Neural cell (in vitro differentiated cells): Measurements from ENCODE around the gene C9orf57.
"Not testable (repeated sequence)": the region's sequence is repeated elsewhere in the genome, so short reads cannot be mapped to it uniquely, and the experiment has no call there.

Experiments used
- CTCF ChIP-seq: fragments of 450-650 bp; IDR thresholded peaks from 2 replicates; pipeline ENCODE4 v1.5.1; 2014; ENCODE audit warnings: antibody characterized with exemption, mild to moderate bottlenecking, moderate library complexity; ENCODE audit not compliant: poor library complexity, severe bottlenecking
- EP300 ChIP-seq: fragments of 450-650 bp; conservative IDR thresholded peaks from 2 replicates; pipeline ENCODE4 v1.6.1; 2014; ENCODE audit warnings: antibody characterized with exemption, mild to moderate bottlenecking, moderate library complexity; ENCODE audit not compliant: poor library complexity, severe bottlenecking
- EZH2 ChIP-seq: fragments of 200-600, 300-800 bp; shearing (Covaris generic), sonication (generic); IDR thresholded peaks from 2 replicates; pipeline ENCODE4 v1.6.1; 2014; ENCODE audit warnings: antibody characterized with exemption, low read length, borderline replicate concordance, mild to moderate bottlenecking; ENCODE audit not compliant: insufficient read depth, poor library complexity, severe bottlenecking
- POLR2AphosphoS5 ChIP-seq: IDR thresholded peaks from 2 replicates; pipeline ENCODE4 v1.6.1; 2012
- RAD21 ChIP-seq: fragments of 450-650 bp; conservative IDR thresholded peaks from 2 replicates; pipeline ENCODE4 v1.6.1; 2014; ENCODE audit warnings: antibody characterized with exemption, mild to moderate bottlenecking, moderate library complexity
- TF ChIP-seq, protein P1 (sequence below): IDR thresholded peaks from 2 replicates; pipeline ENCODE4 v1.6.1; 2012; ENCODE audit warnings: borderline replicate concordance

GRCh38 chr9:72095520-72095919, 35.1 kb upstream of the C9orf57 start:
- TF ChIP-seq CTCF, POLR2AphosphoS5, EZH2, RAD21, EP300: not testable (repeated sequence)
- TF ChIP-seq, protein P1, sequence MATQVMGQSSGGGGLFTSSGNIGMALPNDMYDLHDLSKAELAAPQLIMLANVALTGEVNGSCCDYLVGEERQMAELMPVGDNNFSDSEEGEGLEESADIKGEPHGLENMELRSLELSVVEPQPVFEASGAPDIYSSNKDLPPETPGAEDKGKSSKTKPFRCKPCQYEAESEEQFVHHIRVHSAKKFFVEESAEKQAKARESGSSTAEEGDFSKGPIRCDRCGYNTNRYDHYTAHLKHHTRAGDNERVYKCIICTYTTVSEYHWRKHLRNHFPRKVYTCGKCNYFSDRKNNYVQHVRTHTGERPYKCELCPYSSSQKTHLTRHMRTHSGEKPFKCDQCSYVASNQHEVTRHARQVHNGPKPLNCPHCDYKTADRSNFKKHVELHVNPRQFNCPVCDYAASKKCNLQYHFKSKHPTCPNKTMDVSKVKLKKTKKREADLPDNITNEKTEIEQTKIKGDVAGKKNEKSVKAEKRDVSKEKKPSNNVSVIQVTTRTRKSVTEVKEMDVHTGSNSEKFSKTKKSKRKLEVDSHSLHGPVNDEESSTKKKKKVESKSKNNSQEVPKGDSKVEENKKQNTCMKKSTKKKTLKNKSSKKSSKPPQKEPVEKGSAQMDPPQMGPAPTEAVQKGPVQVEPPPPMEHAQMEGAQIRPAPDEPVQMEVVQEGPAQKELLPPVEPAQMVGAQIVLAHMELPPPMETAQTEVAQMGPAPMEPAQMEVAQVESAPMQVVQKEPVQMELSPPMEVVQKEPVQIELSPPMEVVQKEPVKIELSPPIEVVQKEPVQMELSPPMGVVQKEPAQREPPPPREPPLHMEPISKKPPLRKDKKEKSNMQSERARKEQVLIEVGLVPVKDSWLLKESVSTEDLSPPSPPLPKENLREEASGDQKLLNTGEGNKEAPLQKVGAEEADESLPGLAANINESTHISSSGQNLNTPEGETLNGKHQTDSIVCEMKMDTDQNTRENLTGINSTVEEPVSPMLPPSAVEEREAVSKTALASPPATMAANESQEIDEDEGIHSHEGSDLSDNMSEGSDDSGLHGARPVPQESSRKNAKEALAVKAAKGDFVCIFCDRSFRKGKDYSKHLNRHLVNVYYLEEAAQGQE = not testable (repeated sequence)
